ENCODE data around the gene SLC25A41. TPM values are rescaled to one million over a fixed set of nuclear protein-coding genes. Genes with fewer than 3 reads are reported as not detected.

The SLC25A41 gene
- total RNA-seq, 2 donors from 2014 or later: not detected

GRCh38 chr19:6459262-6460098 lies 25.9 kb upstream of the SLC25A41 start, which contains the start of gene SLC25A23:
SLC25A23 (minus strand) TSS chr19:6459792; CDS start chr19:6459628, 164 bp downstream.
- Histone ChIP-seq H3K4me3 (peak within 1 kb of the TSS; percentile 55 to 68), H3K27me3 (peaks cover 5 to 8% of the 10 kb centered on the region in 2 donors), H3K27ac (peak within 1 kb of the TSS; percentile 81 to 83), H3K36me3 (peaks cover 16% of the 10 kb centered on the region), H3K9me3 (peaks cover 0 to 4% of the 10 kb centered on the region in 2 donors), H3K4me1 (peaks cover 0 to 26% of the 10 kb centered on the region in 2 donors)
- TF ChIP-seq, protein P1, sequence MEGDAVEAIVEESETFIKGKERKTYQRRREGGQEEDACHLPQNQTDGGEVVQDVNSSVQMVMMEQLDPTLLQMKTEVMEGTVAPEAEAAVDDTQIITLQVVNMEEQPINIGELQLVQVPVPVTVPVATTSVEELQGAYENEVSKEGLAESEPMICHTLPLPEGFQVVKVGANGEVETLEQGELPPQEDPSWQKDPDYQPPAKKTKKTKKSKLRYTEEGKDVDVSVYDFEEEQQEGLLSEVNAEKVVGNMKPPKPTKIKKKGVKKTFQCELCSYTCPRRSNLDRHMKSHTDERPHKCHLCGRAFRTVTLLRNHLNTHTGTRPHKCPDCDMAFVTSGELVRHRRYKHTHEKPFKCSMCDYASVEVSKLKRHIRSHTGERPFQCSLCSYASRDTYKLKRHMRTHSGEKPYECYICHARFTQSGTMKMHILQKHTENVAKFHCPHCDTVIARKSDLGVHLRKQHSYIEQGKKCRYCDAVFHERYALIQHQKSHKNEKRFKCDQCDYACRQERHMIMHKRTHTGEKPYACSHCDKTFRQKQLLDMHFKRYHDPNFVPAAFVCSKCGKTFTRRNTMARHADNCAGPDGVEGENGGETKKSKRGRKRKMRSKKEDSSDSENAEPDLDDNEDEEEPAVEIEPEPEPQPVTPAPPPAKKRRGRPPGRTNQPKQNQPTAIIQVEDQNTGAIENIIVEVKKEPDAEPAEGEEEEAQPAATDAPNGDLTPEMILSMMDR (IDR thresholded peaks at IDR 0.05): no peak
- peak; percentile 62 for DNase-seq (ENCODE audit: low spot score)

DNA sequence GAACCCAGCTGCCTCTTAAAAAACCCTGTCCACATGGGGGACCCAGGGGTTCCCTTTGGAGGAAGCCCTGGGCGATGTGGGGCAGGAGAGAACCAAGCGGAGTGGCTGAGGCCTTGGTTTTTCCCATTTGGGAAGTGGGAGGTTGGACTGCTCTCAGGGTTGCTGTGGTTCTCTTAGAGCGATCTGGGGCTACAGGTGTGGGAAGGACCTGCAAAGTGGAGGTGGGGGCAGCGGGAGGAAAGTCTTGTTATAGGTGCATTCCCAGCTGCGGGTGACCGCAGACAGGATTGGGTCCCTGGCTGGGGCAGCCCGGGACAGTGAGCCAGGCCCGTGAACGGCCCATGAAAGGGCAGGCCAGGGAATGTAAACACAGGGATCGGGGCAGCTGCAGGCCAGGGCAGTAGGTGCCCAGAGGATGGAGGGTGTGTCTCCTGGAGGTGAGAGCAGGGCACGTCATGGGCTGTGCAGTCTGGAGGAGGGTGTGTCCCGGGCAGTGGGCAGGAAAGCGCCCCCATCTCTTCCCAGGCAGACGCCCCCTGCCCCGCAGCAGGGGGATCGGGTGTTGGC lies 25.2 kb upstream of the SLC25A41 start:
- Histone ChIP-seq H3K4me3 (peak overlapping the region; percentile 55 to 68), H3K27ac (peak overlapping the region; percentile 81 to 83), H3K9me3 (peaks cover 6 to 11% of the 10 kb centered on the region in 2 donors), H3K36me3 (peaks cover 23% of the 10 kb centered on the region), H3K4me1 (peaks cover 0 to 19% of the 10 kb centered on the region in 2 donors), H3K27me3 (peaks cover 1 to 4% of the 10 kb centered on the region in 2 donors)
- TF ChIP-seq, protein P1 (IDR thresholded peaks at IDR 0.05): no peak
- no peak for DNase-seq (ENCODE audit: low spot score)

DNA sequence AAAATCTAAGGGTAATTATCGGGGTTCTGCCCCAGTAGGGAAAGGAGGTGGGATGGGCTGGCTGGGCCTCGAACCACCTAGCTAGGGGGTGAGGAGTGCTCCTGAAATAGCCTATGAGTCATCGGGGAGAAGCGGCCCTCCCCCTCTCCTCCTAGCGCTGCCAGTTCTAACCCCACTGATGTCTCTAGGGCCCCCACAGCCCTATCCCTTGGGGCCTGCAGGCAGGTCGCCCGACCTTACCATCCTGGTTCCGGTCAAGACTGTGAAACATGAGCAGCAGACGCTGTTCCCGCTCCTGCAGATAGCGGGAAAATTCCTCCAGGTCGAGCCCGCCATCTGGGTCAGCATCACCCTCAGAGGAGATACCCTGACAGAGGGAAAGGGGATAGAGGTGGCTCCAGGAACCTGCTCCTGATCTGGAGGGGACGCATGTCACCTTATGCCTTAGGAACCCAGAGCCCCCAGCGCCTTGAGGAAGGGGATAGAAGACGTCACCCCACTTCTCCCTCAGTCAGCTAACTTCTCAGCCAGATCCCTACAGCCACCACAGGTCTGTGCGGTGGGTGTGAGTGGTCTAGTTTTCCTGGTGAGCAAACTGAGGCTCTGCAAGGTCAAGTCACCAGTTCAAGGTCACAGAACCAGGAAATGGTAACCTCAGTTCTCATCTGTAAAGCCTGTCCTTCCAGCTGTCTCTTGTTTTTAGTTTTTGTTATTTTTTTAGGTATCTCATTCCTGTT lies 24.6 kb upstream of the SLC25A41 start:
- Histone ChIP-seq H3K4me1 (peaks cover 0 to 19% of the 10 kb centered on the region in 2 donors), H3K36me3 (peaks cover 28% of the 10 kb centered on the region), H3K27ac (peak overlapping the region in 1 of 2 donors; percentile 83), H3K4me3 (peak overlapping the region in 1 of 2 donors; percentile 68), H3K27me3 (no peaks in the 10 kb centered on the region), H3K9me3 (peaks cover 6 to 16% of the 10 kb centered on the region in 2 donors)
- no peak for DNase-seq (ENCODE audit: low spot score)
- TF ChIP-seq, protein P1 (IDR thresholded peaks at IDR 0.05): no peak

GRCh38 chr19:6455924-6456323 lies 22.4 kb upstream of the SLC25A41 start:
- Histone ChIP-seq H3K4me3 (no peak overlapping the region), H3K36me3 (peaks cover 39% of the 10 kb centered on the region), H3K27me3 (no peaks in the 10 kb centered on the region), H3K4me1 (peaks cover 0 to 19% of the 10 kb centered on the region in 2 donors), H3K9me3 (peaks cover 6 to 16% of the 10 kb centered on the region in 2 donors), H3K27ac (no peak overlapping the region)
- no peak for DNase-seq (ENCODE audit: low spot score)
- TF ChIP-seq, protein P1 (IDR thresholded peaks at IDR 0.05): no peak

DNA sequence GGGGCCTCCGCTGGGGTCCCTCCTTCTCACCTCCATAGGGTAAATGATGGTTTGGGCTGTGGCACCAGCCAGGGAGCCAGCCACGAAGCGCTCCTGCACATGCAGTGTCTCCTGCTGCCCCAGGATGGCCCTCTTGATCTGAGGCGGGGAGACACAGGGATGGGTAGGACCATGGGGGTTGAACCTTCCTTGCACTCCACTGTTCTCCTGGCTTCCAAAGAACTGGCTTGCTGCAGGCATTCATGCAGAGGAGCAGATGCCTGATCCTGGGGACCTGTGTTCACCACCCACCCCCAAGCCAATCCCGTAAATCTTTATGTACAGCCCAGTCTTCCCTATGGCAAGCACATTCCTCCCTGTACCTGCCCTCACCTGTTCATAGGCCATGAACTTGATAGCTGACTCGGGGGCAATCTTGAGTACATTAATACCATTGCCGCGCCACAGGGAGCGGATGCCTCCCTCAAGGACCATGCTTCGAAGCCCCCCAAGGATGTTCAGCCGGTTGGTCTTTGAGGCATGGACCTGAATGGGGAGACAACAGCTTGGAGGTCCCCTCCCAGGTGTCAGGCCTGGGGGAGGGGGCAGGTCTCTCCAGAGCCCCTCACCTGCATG lies 20.5 kb upstream of the SLC25A41 start:
- TF ChIP-seq, protein P1 (IDR thresholded peaks at IDR 0.05): no peak
- no peak for DNase-seq (ENCODE audit: low spot score)
- H3K4me1 ChIP-seq: peaks cover 0 to 13% of the 10 kb centered on the region in 2 donors
- H3K9me3 ChIP-seq: peaks cover 6 to 16% of the 10 kb centered on the region in 2 donors
- H3K27me3 ChIP-seq: no peaks in the 10 kb centered on the region
- no peak overlapping the region for H3K27ac ChIP-seq
- no peak overlapping the region for H3K4me3 ChIP-seq
- H3K36me3 ChIP-seq: peaks cover 44% of the 10 kb centered on the region

All from right atrium auricular region (tissue), 2 donors.